Neural progenitor cell (in vitro differentiated cells): ENCODE measurements around the gene PTCD2. TPM values are rescaled to one million over a fixed set of nuclear protein-coding genes. Genes with fewer than 3 reads are reported as not detected.

Experiments used
- DNase-seq: peaks from one replicate; pipeline ENCODE4 v3.0.0-alpha.2; 2016; ENCODE audit warnings: low spot score
- H2AFZ ChIP-seq: fragments of 200-600 bp; sonication (generic); replicated peaks from 2 replicates; pipeline ENCODE4 v1.6.1; 2016; ENCODE audit warnings: antibody characterized with exemption
- H3F3A ChIP-seq: fragments of 200-600 bp; sonication (generic); 2 replicates; pipeline ENCODE4 v1.6.1; 2016; ENCODE audit warnings: antibody characterized with exemption, low read depth
- H3K27ac ChIP-seq: fragments of 200-600 bp; sonication (generic); 2 replicates; pipeline ENCODE4 v1.5.1; 2016; ENCODE audit warnings: mild to moderate bottlenecking
- H3K27me3 ChIP-seq: fragments of 200-600 bp; sonication (generic); 2 replicates; pipeline ENCODE4 v1.6.1; 2016; ENCODE audit warnings: mild to moderate bottlenecking, moderate library complexity
- H3K36me3 ChIP-seq: fragments of 200-600 bp; sonication (generic); 2 replicates; pipeline ENCODE4 v1.5.1; 2016
- H3K4me1 ChIP-seq: fragments of 200-600 bp; sonication (generic); 2 replicates; pipeline ENCODE4 v1.6.1; 2016; ENCODE audit warnings: mixed run types
- H3K4me2 ChIP-seq: fragments of 200-600 bp; sonication (generic); 2 replicates; pipeline ENCODE4 v1.6.1; 2016
- H3K4me3 ChIP-seq: fragments of 200-600 bp; sonication (generic); 2 replicates; pipeline ENCODE4 v1.5.1; 2016
- H3K79me2 ChIP-seq: fragments of 200-600 bp; sonication (generic); 2 replicates; pipeline ENCODE4 v1.6.1; 2016; ENCODE audit warnings: low read depth
- H3K9ac ChIP-seq: fragments of 200-600 bp; sonication (generic); 2 replicates; pipeline ENCODE4 v1.6.1; 2016
- H3K9me3 ChIP-seq: fragments of 200-600 bp; sonication (generic); 2 replicates; pipeline ENCODE4 v1.5.1; 2016; ENCODE audit warnings: low read depth
- H4K20me1 ChIP-seq: fragments of 200-600 bp; sonication (generic); 2 replicates; pipeline ENCODE4 v1.6.1; 2016; ENCODE audit warnings: low read depth
- H3K27ac Mint-ChIP-seq: 3 replicates; pipeline ENCODE4 v1.8.0; 2021; ENCODE audit warnings: mixed read lengths
- H3K27me3 Mint-ChIP-seq: 2 replicates; pipeline ENCODE4 v1.8.0; 2022; ENCODE audit warnings: low read depth, mild to moderate bottlenecking, inconsistent platforms, moderate library complexity, mixed read lengths; ENCODE audit not compliant: insufficient read depth
- H3K36me3 Mint-ChIP-seq: 3 replicates; pipeline ENCODE4 v1.8.0; 2021; ENCODE audit warnings: mixed read lengths
- H3K4me1 Mint-ChIP-seq: 3 replicates; pipeline ENCODE4 v1.8.0; 2021; ENCODE audit warnings: mixed read lengths
- H3K4me3 Mint-ChIP-seq: 3 replicates; pipeline ENCODE4 v1.8.0; 2021; ENCODE audit warnings: mild to moderate bottlenecking, moderate library complexity, mixed read lengths
- H3K9me3 Mint-ChIP-seq: 3 replicates; pipeline ENCODE4 v1.8.0; 2020; ENCODE audit warnings: mixed read lengths
- CTCF ChIP-seq: fragments of 200-600 bp; sonication (generic); IDR thresholded peaks from 2 replicates; pipeline ENCODE4 v1.5.1; 2017; ENCODE audit warnings: antibody characterized with exemption, mild to moderate bottlenecking
- EZH2 ChIP-seq: fragments of 200-600 bp; sonication (generic); IDR thresholded peaks from 2 replicates; pipeline ENCODE4 v1.6.1; 2017; ENCODE audit warnings: antibody characterized with exemption, mild to moderate bottlenecking, moderate library complexity
- EZH2phosphoT487 ChIP-seq: fragments of 200-600 bp; sonication (generic); IDR thresholded peaks from 2 replicates; pipeline ENCODE4 v1.6.1; 2017; ENCODE audit warnings: antibody characterized with exemption
- total RNA-seq: library from RNA; depleted of rRNA; stranded (reverse); fragments of >200 nt; gene quantifications from 2 replicates; pipeline ENCODE4 v1.2.3, GENCODE V29; 2015; ENCODE audit warnings: low replicate concordance

PTCD2 gene
- total RNA-seq, 1 donor from 2014 or later, result 13.7 TPM

- no peak overlapping the region for H3K9ac ChIP-seq
- Mint-ChIP-seq H3K4me3 (no peak overlapping the region), H3K9me3 (peaks cover 2% of the 10 kb centered on the region), H3K27ac (no peak overlapping the region), H3K27me3 (peaks cover 6% of the 10 kb centered on the region), H3K4me1 (peaks cover 22% of the 10 kb centered on the region), H3K36me3 (peaks cover 2% of the 10 kb centered on the region)
- H3K36me3 ChIP-seq, result no peaks in the 10 kb centered on the region
- TF ChIP-seq EZH2phosphoT487 (no peak), EZH2 (no peak), CTCF (no peak)
- no peak for DNase-seq
- H3K79me2 ChIP-seq, result no peaks in the 10 kb centered on the region
- H3K4me3 ChIP-seq, result no peak overlapping the region
- no peak overlapping the region for H3K4me2 ChIP-seq
- no peaks in the 10 kb centered on the region for H3K9me3 ChIP-seq
- H3K27me3 ChIP-seq, result no peaks in the 10 kb centered on the region
- no peaks in the 10 kb centered on the region for H4K20me1 ChIP-seq
- no peaks in the 10 kb centered on the region for H3F3A ChIP-seq
- H3K4me1 ChIP-seq, result no peaks in the 10 kb centered on the region
- no peak overlapping the region for H3K27ac ChIP-seq
- H2AFZ ChIP-seq, result no peak overlapping the region
Observed at GRCh38 chr5:72383280-72383679, 63.1 kb downstream of the PTCD2 start.

- Mint-ChIP-seq H3K4me3 (no peak overlapping the region), H3K27me3 (peaks cover 2% of the 10 kb centered on the region), H3K9me3 (peaks cover 2% of the 10 kb centered on the region), H3K4me1 (peaks cover 18% of the 10 kb centered on the region), H3K36me3 (peaks cover 2% of the 10 kb centered on the region), H3K27ac (no peak overlapping the region)
- Histone ChIP-seq H2AFZ (no peak overlapping the region), H3K27me3 (no peaks in the 10 kb centered on the region), H3K9ac (no peak overlapping the region), H3K79me2 (no peaks in the 10 kb centered on the region), H3K4me1 (no peaks in the 10 kb centered on the region), H3K4me2 (no peak overlapping the region), H3F3A (no peaks in the 10 kb centered on the region), H4K20me1 (no peaks in the 10 kb centered on the region), H3K4me3 (no peak overlapping the region), H3K27ac (no peak overlapping the region), H3K36me3 (no peaks in the 10 kb centered on the region), H3K9me3 (no peaks in the 10 kb centered on the region)
- TF ChIP-seq CTCF, result no peak
- TF ChIP-seq EZH2phosphoT487, result no peak
- TF ChIP-seq EZH2, result no peak
- no peak for DNase-seq
Observed at GRCh38 chr5:72383726-72384125, 63.6 kb downstream of the PTCD2 start.

- Mint-ChIP-seq H3K27ac (no peak overlapping the region), H3K36me3 (peaks cover 3% of the 10 kb centered on the region), H3K9me3 (peaks cover 2% of the 10 kb centered on the region), H3K4me1 (peaks cover 9% of the 10 kb centered on the region), H3K4me3 (no peak overlapping the region), H3K27me3 (no peaks in the 10 kb centered on the region)
- no peak overlapping the region for H3K4me2 ChIP-seq
- no peak overlapping the region for H3K4me3 ChIP-seq
- no peak overlapping the region for H2AFZ ChIP-seq
- H3K36me3 ChIP-seq, result no peaks in the 10 kb centered on the region
- TF ChIP-seq CTCF, result no peak
- TF ChIP-seq EZH2phosphoT487, result no peak
- TF ChIP-seq EZH2, result no peak
- no peaks in the 10 kb centered on the region for H3K79me2 ChIP-seq
- H3K27me3 ChIP-seq, result no peaks in the 10 kb centered on the region
- no peak for DNase-seq
- H4K20me1 ChIP-seq, result no peaks in the 10 kb centered on the region
- H3F3A ChIP-seq, result no peaks in the 10 kb centered on the region
- no peak overlapping the region for H3K27ac ChIP-seq
- no peaks in the 10 kb centered on the region for H3K9me3 ChIP-seq
- no peak overlapping the region for H3K9ac ChIP-seq
- H3K4me1 ChIP-seq, result no peaks in the 10 kb centered on the region
Observed at GRCh38 chr5:72386639-72387038, 66.5 kb downstream of the PTCD2 start.
